PC-9 (cell line): Measurements from ENCODE around the gene BCHE. TPM values are rescaled to one million over a fixed set of nuclear protein-coding genes. Genes with fewer than 3 reads are reported as not detected.

ENCODE experiments used
- BruUV-seq: library from RNA; stranded (reverse); fragments of 400-500 nt; replicated peaks from 2 replicates; lab custom pipeline; 2021; lab: Mats Ljungman, UMichigan
- CTCF ChIA-PET: fragments of 300-600 bp; sonication (Branson Sonifier 250); formaldehyde crosslinking; loops from one replicate; lab custom pipeline; 2022; ENCODE audit warnings: antibody characterized with exemption; lab: Charles Lee
- POLR2A ChIA-PET: fragments of 300-600 bp; sonication (Branson Sonifier 250); formaldehyde crosslinking; loops from one replicate; lab custom pipeline; 2022; ENCODE audit warnings: antibody characterized with exemption; ENCODE audit not compliant: unreplicated experiment; lab: Charles Lee
- DNase-seq, 2 experiments: peaks; one replicate each; pipeline versions ENCODE4 v3.0.0 to v3.0.0-alpha.2; 2015 to 2022; ENCODE audit warnings: mixed read lengths in 1 of 2
- H2AFZ ChIP-seq: fragments of 200-600 bp; sonication (generic); 2 replicates; pipeline ENCODE4 v1.8.1; 2017; ENCODE audit warnings: antibody characterized with exemption
- H3F3A ChIP-seq: fragments of 200-600 bp; sonication (generic); 2 replicates; pipeline ENCODE4 v1.8.1; 2017; ENCODE audit warnings: antibody characterized with exemption, mild to moderate bottlenecking, low read depth; ENCODE audit not compliant: insufficient read depth
- H3K27ac ChIP-seq: fragments of 200-600 bp; sonication (generic); 2 replicates; pipeline ENCODE4 v1.6.1; 2016; ENCODE audit warnings: mixed run types
- H3K27me3 ChIP-seq: fragments of 200-600 bp; sonication (generic); 2 replicates; pipeline ENCODE4 v1.6.1; 2016; ENCODE audit warnings: low read depth, mixed run types; ENCODE audit not compliant: insufficient read depth
- H3K36me3 ChIP-seq: fragments of 200-600 bp; sonication (generic); 2 replicates; pipeline ENCODE4 v1.6.1; 2016; ENCODE audit warnings: low read depth, mixed run types
- H3K4me1 ChIP-seq: fragments of 200-600 bp; sonication (generic); replicated peaks from 2 replicates; pipeline ENCODE4 v1.6.1; 2016; ENCODE audit warnings: mixed run types; ENCODE audit not compliant: insufficient read depth
- H3K4me2 ChIP-seq: fragments of 200-600 bp; sonication (generic); 2 replicates; pipeline ENCODE4 v1.6.1; 2017; ENCODE audit warnings: mixed run types
- H3K4me3 ChIP-seq: fragments of 200-600 bp; sonication (generic); 2 replicates; pipeline ENCODE4 v1.6.1; 2016; ENCODE audit warnings: mixed run types
- H3K79me2 ChIP-seq: fragments of 200-600 bp; sonication (generic); 2 replicates; pipeline ENCODE4 v1.6.1; 2017; ENCODE audit warnings: low read depth, mixed run types
- H3K9me2 ChIP-seq: fragments of 200-600 bp; sonication (generic); 2 replicates; pipeline ENCODE4 v1.8.1; 2017; ENCODE audit warnings: mild to moderate bottlenecking; ENCODE audit not compliant: insufficient read depth
- H3K9me3 ChIP-seq: fragments of 200-600 bp; sonication (generic); 2 replicates; pipeline ENCODE4 v1.8.1; 2016; ENCODE audit warnings: low read depth; ENCODE audit not compliant: insufficient read depth
- H4K20me1 ChIP-seq: fragments of 200-600 bp; sonication (generic); 2 replicates; pipeline ENCODE4 v1.8.1; 2017; ENCODE audit not compliant: insufficient read depth
- CTCF ChIP-seq: fragments of 200-600 bp; sonication (generic); conservative IDR thresholded peaks from 2 replicates; pipeline ENCODE4 v1.6.1; 2017; ENCODE audit warnings: mixed run types, antibody characterized with exemption, mild to moderate bottlenecking, moderate library complexity
- EZH2 ChIP-seq: fragments of 200-600 bp; sonication (generic); IDR thresholded peaks from 2 replicates; pipeline ENCODE4 v1.8.0; 2017; ENCODE audit warnings: antibody characterized with exemption, low read depth
- intact Hi-C: fragments of 100-400 bp; cut with micrococcal nuclease; formaldehyde crosslinking; loops from one replicate; pipeline ENCODE4 v1.10.0; 2022; ENCODE audit not compliant: unreplicated experiment
- total RNA-seq: library from RNA; stranded (reverse); gene quantifications from 2 replicates; pipeline ENCODE4 v1.2.3, GENCODE V29; 2021

BCHE gene
- total RNA-seq, 1 experiment from 2014 or later: not detected

GRCh38 chr3:165725296-165725695 lies 111.9 kb downstream of the BCHE start:
- intact Hi-C loops: no loop called here
- no peaks in the 10 kb centered on the region for H3F3A ChIP-seq
- POLR2A ChIA-PET: interaction anchor here (0.8 kb wide), 1 partner anchor 887 kb away, joined by 29 read pairs; no protein-coding TSS in a partner anchor
- H3K4me2 ChIP-seq: no peak overlapping the region
- CTCF ChIA-PET: no interaction called here
- no peaks in the 10 kb centered on the region; the same call in 1 of the 2 replicates for H3K9me2 ChIP-seq
- no peak overlapping the region for H3K4me3 ChIP-seq
- H3K9me3 ChIP-seq: no peaks in the 10 kb centered on the region
- H3K79me2 ChIP-seq: no peaks in the 10 kb centered on the region
- H3K4me1 ChIP-seq: no peaks in the 10 kb centered on the region
- peak overlapping the region; percentile 66 for H2AFZ ChIP-seq
- H3K36me3 ChIP-seq: no peaks in the 10 kb centered on the region
- TF ChIP-seq EZH2: no peak
- no peak for TF ChIP-seq CTCF
- no peaks in the 10 kb centered on the region for H4K20me1 ChIP-seq
- H3K27ac ChIP-seq: no peak overlapping the region
- DNase-seq: no peak
- H3K27me3 ChIP-seq: no peaks in the 10 kb centered on the region
- BruUV-seq: no TSS peak
